Activated T-cell treated with anti-CD3 and anti-CD28 coated beads, Interleukin-2, amount 50 U/mL, for 4 hours (primary cell): Measurements from ENCODE around the gene MACROD2. TPM values are rescaled to one million over a fixed set of nuclear protein-coding genes. Genes with fewer than 3 reads are reported as not detected.
"Not testable (repeated sequence)": the region's sequence is repeated elsewhere in the genome, so short reads cannot be mapped to it uniquely, and the experiment has no call there.

Source experiments
- ATAC-seq, 2 donors: fragments of 200-7000 bp; cut with Tn5 transposase; one replicate each; pipeline ENCODE4 v1.10.0; 2021
- DNase-seq: peaks from one replicate; pipeline ENCODE4 v3.0.0-alpha.2; 2020
- H3K27me3 Mint-ChIP-seq: one replicate; pipeline ENCODE4 v1.8.0; 2021; ENCODE audit warnings: low read depth, mixed read lengths
- H3K36me3 Mint-ChIP-seq: one replicate; pipeline ENCODE4 v1.8.0; 2022; ENCODE audit warnings: mixed read lengths; ENCODE audit not compliant: insufficient read depth
- H3K4me1 Mint-ChIP-seq: one replicate; pipeline ENCODE4 v1.8.0; 2021; ENCODE audit warnings: low read depth, mixed read lengths
- H3K4me3 Mint-ChIP-seq: one replicate; pipeline ENCODE4 v1.8.0; 2021; ENCODE audit warnings: mild to moderate bottlenecking, moderate library complexity, mixed read lengths
- H3K9me3 Mint-ChIP-seq: one replicate; pipeline ENCODE4 v1.8.0; 2021; ENCODE audit warnings: mixed read lengths
- total RNA-seq, 3 donors: library from RNA; stranded (reverse); gene quantifications; one replicate each; pipeline ENCODE4 v1.2.1, GENCODE V29; 2021

Gene MACROD2
- total RNA-seq, 3 donors from 2014 or later, result 0.10 TPM; not detected in 2

GRCh38 chr20:14914633-14915032, 919.3 kb downstream of the MACROD2 start:
- DNase-seq (no peak), ATAC-seq (no peak)
- peaks cover 6% of the 10 kb centered on the region for H3K9me3 Mint-ChIP-seq

DNA sequence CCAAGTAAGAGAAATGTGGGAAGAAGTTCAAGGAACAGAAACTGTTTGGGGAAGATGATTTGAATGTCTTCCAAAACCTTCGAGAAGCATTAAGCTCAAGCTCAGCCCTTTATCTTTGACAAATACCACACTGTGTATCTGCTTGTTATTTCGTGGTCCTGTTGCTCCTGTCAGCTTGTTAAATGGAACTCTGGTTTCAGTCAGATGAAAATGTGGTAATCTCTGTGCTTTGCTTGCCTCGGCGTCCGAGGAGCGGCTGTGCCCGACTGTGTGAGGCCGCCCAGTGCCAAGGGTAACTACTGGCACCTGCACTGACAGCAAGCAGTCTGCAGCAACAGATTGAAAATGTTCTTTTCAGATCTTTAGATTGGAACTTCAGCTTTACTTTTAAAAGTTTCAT, 920.0 kb downstream of the MACROD2 start:
- ATAC-seq (no peak), DNase-seq (no peak)
- H3K36me3 Mint-ChIP-seq, result no peaks in the 10 kb centered on the region
- H3K4me3 Mint-ChIP-seq, result no peak overlapping the region
- H3K27me3 Mint-ChIP-seq, result no peaks in the 10 kb centered on the region
- peaks cover 6% of the 10 kb centered on the region for H3K9me3 Mint-ChIP-seq
- no peaks in the 10 kb centered on the region for H3K4me1 Mint-ChIP-seq

More at GRCh38 chr20:14914633-14915032, 919.3 kb downstream of the MACROD2 start:
- Mint-ChIP-seq H3K4me3 (no peak overlapping the region), H3K36me3 (no peaks in the 10 kb centered on the region), H3K27me3 (no peaks in the 10 kb centered on the region), H3K4me1 (no peaks in the 10 kb centered on the region)

GRCh38 chr20:14916360-14916920, 921.1 kb downstream of the MACROD2 start:
- ATAC-seq (no peak), DNase-seq (no peak)
- H3K27me3 Mint-ChIP-seq, result no peaks in the 10 kb centered on the region
- peaks cover 9% of the 10 kb centered on the region for H3K9me3 Mint-ChIP-seq
- no peak overlapping the region for H3K4me3 Mint-ChIP-seq
- H3K4me1 Mint-ChIP-seq, result no peaks in the 10 kb centered on the region
- no peaks in the 10 kb centered on the region for H3K36me3 Mint-ChIP-seq

DNA sequence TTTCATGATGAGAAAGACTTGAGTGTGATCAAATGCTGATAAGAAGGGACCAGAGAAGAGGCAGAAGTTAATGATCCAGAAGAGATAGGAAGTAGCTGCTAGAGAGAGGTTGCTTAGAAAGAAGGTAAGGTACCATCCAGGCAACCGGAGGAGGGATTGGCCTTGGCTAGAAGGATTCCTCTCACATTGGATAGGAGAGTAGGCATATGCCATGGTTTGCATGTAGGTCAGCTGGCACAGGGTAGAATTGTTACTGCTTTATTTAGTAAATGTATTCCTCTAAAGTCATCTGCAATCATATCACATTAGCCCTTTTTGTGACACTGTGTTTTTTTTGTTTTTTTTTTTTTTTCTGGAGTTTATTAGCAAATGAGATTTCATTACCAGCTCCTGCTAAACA, 923.0 kb downstream of the MACROD2 start:
- Mint-ChIP-seq H3K4me3 (no peak overlapping the region), H3K27me3 (no peaks in the 10 kb centered on the region)

GRCh38 chr20:14918976-14919375, 923.7 kb downstream of the MACROD2 start:
- Mint-ChIP-seq H3K4me1 (no peaks in the 10 kb centered on the region), H3K9me3 (peaks cover 18% of the 10 kb centered on the region), H3K27me3 (no peaks in the 10 kb centered on the region), H3K4me3 (no peak overlapping the region), H3K36me3 (no peaks in the 10 kb centered on the region)
- DNase-seq, result no peak
- ATAC-seq, result no peak

More for the DNA sequence above, 923.0 kb downstream of the MACROD2 start:
- H3K36me3 Mint-ChIP-seq, result no peaks in the 10 kb centered on the region
- peaks cover 15% of the 10 kb centered on the region for H3K9me3 Mint-ChIP-seq
- ATAC-seq (no peak), DNase-seq (no peak)
- no peaks in the 10 kb centered on the region for H3K4me1 Mint-ChIP-seq

DNA sequence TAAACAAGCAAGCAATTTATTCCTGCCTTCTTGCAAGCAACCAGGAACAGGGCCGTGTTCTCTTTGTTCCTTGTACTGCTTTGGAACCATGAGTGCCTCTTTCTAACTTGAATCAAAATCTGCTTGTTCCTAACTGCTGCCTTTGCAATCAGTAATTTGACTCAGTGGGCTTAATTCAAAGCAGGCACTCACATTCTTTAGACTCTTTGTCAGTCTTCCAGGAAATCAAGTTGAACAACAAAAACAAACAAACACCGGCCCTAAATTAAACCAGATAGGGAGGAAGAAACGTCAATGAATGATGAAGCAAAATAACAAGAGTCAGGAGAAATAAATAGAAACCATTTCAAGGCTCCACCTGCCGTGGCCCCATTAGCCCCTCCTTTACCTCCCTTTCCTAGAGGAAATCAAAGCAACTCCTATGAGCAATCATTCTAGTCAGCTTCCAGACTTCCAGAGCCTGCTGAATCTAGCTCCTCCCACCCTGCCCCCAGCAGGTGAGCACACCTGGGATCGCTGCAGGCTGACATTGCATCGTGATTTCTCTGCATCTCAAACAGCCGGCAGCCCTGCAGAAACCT, 924.3 kb downstream of the MACROD2 start:
- no peaks in the 10 kb centered on the region for H3K27me3 Mint-ChIP-seq
- H3K4me1 Mint-ChIP-seq, result no peaks in the 10 kb centered on the region
- DNase-seq (no peak), ATAC-seq (no peak)
- H3K4me3 Mint-ChIP-seq, result no peak overlapping the region
- peaks cover 18% of the 10 kb centered on the region for H3K9me3 Mint-ChIP-seq
- no peaks in the 10 kb centered on the region for H3K36me3 Mint-ChIP-seq

GRCh38 chr20:14921513-14921912, 926.2 kb downstream of the MACROD2 start:
- H3K4me1 Mint-ChIP-seq, result no peaks in the 10 kb centered on the region
- ATAC-seq (no peak), DNase-seq (no peak)
- no peaks in the 10 kb centered on the region for H3K36me3 Mint-ChIP-seq
- no peak overlapping the region for H3K4me3 Mint-ChIP-seq
- H3K9me3 Mint-ChIP-seq, result peaks cover 25% of the 10 kb centered on the region
- no peaks in the 10 kb centered on the region for H3K27me3 Mint-ChIP-seq

GRCh38 chr20:14922503-14923267, 927.4 kb downstream of the MACROD2 start:
- DNase-seq (no peak), ATAC-seq (no peak)
- no peaks in the 10 kb centered on the region for H3K36me3 Mint-ChIP-seq
- peaks cover 20% of the 10 kb centered on the region for H3K9me3 Mint-ChIP-seq
- H3K4me3 Mint-ChIP-seq, result no peak overlapping the region
- no peaks in the 10 kb centered on the region for H3K27me3 Mint-ChIP-seq
- H3K4me1 Mint-ChIP-seq, result no peaks in the 10 kb centered on the region

DNA sequence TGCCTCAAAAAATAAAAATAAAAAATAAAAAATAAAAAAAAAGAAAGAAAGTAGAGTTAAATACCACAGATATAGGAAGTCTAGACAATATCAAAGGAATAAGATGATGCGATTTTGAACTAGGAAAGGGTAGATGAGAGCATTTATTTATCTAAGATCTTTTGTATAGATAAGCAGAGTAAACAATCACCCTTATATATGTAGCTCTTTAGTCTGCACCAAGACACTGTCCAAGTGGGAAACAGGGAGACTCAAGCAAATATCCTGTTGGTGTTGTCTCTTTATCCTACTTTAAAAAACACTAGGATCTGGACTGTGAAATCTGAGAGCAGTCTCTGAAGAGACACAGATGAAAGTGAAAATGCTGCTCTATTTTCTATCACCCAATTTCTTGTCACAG, 929.1 kb downstream of the MACROD2 start:
- H3K9me3 Mint-ChIP-seq, result peaks cover 25% of the 10 kb centered on the region
- no peak for ATAC-seq

DNA sequence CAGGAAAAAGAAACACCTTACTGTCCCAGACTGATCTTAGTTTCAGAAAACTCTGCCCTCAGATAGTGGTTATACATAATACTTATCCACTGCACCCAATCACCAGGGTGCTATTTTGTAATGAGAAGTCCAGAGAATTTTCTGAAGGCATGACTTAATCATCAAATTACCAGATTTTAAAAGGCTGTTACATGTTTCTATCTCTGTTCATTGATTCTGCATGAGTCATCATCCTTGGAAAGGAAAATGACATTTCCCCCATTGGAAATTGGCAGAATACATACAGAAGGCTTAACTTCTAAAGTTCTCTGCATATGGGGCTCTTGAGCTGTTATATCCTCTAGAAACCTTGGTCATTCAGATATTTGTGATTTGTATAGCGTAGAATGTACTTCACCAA, 930.0 kb downstream of the MACROD2 start:
- Mint-ChIP-seq H3K27me3 (no peaks in the 10 kb centered on the region), H3K4me3 (no peak overlapping the region), H3K4me1 (no peaks in the 10 kb centered on the region), H3K9me3 (peaks cover 26% of the 10 kb centered on the region), H3K36me3 (no peaks in the 10 kb centered on the region)
- ATAC-seq (no peak), DNase-seq (no peak)

More for the DNA sequence above, 929.1 kb downstream of the MACROD2 start:
- Mint-ChIP-seq H3K4me3 (no peak overlapping the region), H3K36me3 (no peaks in the 10 kb centered on the region), H3K4me1 (no peaks in the 10 kb centered on the region), H3K27me3 (no peaks in the 10 kb centered on the region)
- no peak for DNase-seq

DNA sequence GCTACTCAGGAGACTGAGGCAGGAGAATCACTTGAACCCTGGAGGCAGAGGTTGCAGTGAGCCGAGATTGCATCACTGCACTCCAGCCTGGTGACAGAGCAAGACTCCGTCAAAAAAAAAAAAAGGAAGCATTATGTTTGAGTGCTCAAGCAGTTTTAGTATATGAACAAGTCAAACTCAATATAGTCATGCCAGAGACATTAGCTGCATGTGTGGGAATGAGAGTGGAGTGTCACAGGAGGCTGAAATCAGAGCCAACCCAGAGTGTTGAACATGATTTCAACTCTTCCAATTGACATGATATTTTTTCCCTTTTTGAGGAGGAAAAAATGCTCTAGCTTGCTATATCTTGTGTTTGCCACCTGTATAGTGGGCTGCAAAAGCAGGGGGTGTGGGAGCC, 931.1 kb downstream of the MACROD2 start:
- not testable (repeated sequence) for H3K36me3 Mint-ChIP-seq, H3K4me3 Mint-ChIP-seq, H3K27me3 Mint-ChIP-seq, ATAC-seq, H3K4me1 Mint-ChIP-seq, DNase-seq
- peaks cover 26% of the 10 kb centered on the region for H3K9me3 Mint-ChIP-seq

- H3K9me3 Mint-ChIP-seq, result peaks cover 21% of the 10 kb centered on the region
- ATAC-seq (no peak), DNase-seq (no peak)
- H3K4me3 Mint-ChIP-seq, result no peak overlapping the region
- no peaks in the 10 kb centered on the region for H3K27me3 Mint-ChIP-seq
- no peaks in the 10 kb centered on the region for H3K4me1 Mint-ChIP-seq
- H3K36me3 Mint-ChIP-seq, result no peaks in the 10 kb centered on the region
Measured at GRCh38 chr20:14928083-14928482, 932.8 kb downstream of the MACROD2 start.

- Mint-ChIP-seq H3K4me3 (no peak overlapping the region), H3K4me1 (no peaks in the 10 kb centered on the region), H3K36me3 (no peaks in the 10 kb centered on the region), H3K9me3 (peaks cover 21% of the 10 kb centered on the region), H3K27me3 (no peaks in the 10 kb centered on the region)
- ATAC-seq, result no peak
- no peak for DNase-seq
Measured at GRCh38 chr20:14929388-14929787, 934.1 kb downstream of the MACROD2 start.

GRCh38 chr20:14932040-14932439, 936.7 kb downstream of the MACROD2 start:
- Mint-ChIP-seq H3K4me1 (no peaks in the 10 kb centered on the region), H3K9me3 (peaks cover 20% of the 10 kb centered on the region), H3K4me3 (no peak overlapping the region), H3K36me3 (no peaks in the 10 kb centered on the region), H3K27me3 (no peaks in the 10 kb centered on the region)
- ATAC-seq (no peak), DNase-seq (no peak)

- DNase-seq, result no peak
- H3K4me3 Mint-ChIP-seq, result no peak overlapping the region
- no peaks in the 10 kb centered on the region for H3K4me1 Mint-ChIP-seq
- no peaks in the 10 kb centered on the region for H3K27me3 Mint-ChIP-seq
- no peak for ATAC-seq
- no peaks in the 10 kb centered on the region for H3K36me3 Mint-ChIP-seq
- peaks cover 20% of the 10 kb centered on the region for H3K9me3 Mint-ChIP-seq
Measured at GRCh38 chr20:14935285-14935684, 940.0 kb downstream of the MACROD2 start.
